Thoracic aorta (tissue), 2 donors: ENCODE data around the gene PBX3. TPM values are rescaled to one million over a fixed set of nuclear protein-coding genes. Genes with fewer than 3 reads are reported as not detected.

Experiments
- ATAC-seq: fragments of 150-250 bp; one replicate; pipeline ENCODE4 v1.8.0; 2017; ENCODE audit warnings: low read depth; ENCODE audit not compliant: insufficient number of reproducible peaks, low FRiP score
- DNase-seq: peaks from one replicate; pipeline ENCODE4 v3.0.0-alpha.2; 2020; ENCODE audit warnings: low spot score
- H3K27ac ChIP-seq, 2 donors: fragments of 200-600 bp; sonication (generic); 1 replicate in 1 of 2; 2 replicates in 1 of 2; pipeline ENCODE4 v1.5.1; 2016; ENCODE audit warnings: mild to moderate bottlenecking in 2 of 2, moderate library complexity in 2 of 2
- H3K27me3 ChIP-seq: fragments of 200-600 bp; sonication (generic); replicated peaks from 2 replicates; pipeline ENCODE4 v1.6.0; 2016; ENCODE audit warnings: mild to moderate bottlenecking; ENCODE audit not compliant: insufficient read depth
- H3K36me3 ChIP-seq: fragments of 200-600 bp; sonication (generic); one replicate; pipeline ENCODE4 v1.5.1; 2016
- H3K4me1 ChIP-seq, 2 donors: fragments of 200-600 bp; sonication (generic); 1 replicate in 1 of 2; 2 replicates in 1 of 2; pipeline versions ENCODE4 v1.5.1 to v1.6.0; 2016; ENCODE audit warnings: low read depth in 2 of 2, mild to moderate bottlenecking in 1 of 2; ENCODE audit not compliant: control insufficient read depth in 1 of 2
- H3K4me3 ChIP-seq: fragments of 200-600 bp; sonication (generic); 2 replicates; pipeline ENCODE4 v1.5.1; 2016; ENCODE audit warnings: mild to moderate bottlenecking
- H3K9me3 ChIP-seq: fragments of 200-600 bp; sonication (generic); 2 replicates; pipeline ENCODE4 v1.5.1; 2016
- CTCF ChIP-seq: fragments of 200-600 bp; sonication (generic); IDR thresholded peaks from one replicate; pipeline ENCODE4 v1.5.1; 2019; ENCODE audit warnings: antibody characterized with exemption
- total RNA-seq, 2 donors: library from RNA; depleted of rRNA; stranded (reverse); fragments of >200 nt; gene quantifications; one replicate each; pipeline versions ENCODE4 v1.1.0 to v1.2.3, GENCODE V29; 2016

PBX3 gene
- total RNA-seq, 2 donors from 2014 or later, result 23.9 to 34.8 TPM

GRCh38 chr9:125995706-125996105, 248.5 kb downstream of the PBX3 start:
- Histone ChIP-seq H3K27ac (no peak overlapping the region), H3K4me3 (no peak overlapping the region), H3K36me3 (no peaks in the 10 kb centered on the region), H3K9me3 (no peaks in the 10 kb centered on the region), H3K4me1 (no peaks in the 10 kb centered on the region), H3K27me3 (no peaks in the 10 kb centered on the region)
- TF ChIP-seq CTCF, result no peak
- ATAC-seq, result no peak
- no peak for DNase-seq

- TF ChIP-seq CTCF, result no peak
- no peak for ATAC-seq
- Histone ChIP-seq H3K4me3 (no peak overlapping the region), H3K27me3 (no peaks in the 10 kb centered on the region), H3K36me3 (no peaks in the 10 kb centered on the region), H3K9me3 (no peaks in the 10 kb centered on the region), H3K27ac (no peak overlapping the region), H3K4me1 (no peaks in the 10 kb centered on the region)
- DNase-seq, result no peak
These were observed 249.6 kb downstream of the PBX3 start for GRCh38 chr9:125996791-125997190.

- TF ChIP-seq CTCF, result no peak
These were observed 250.1 kb downstream of the PBX3 start for GRCh38 chr9:125997196-125997823.

GRCh38 chr9:125998837-125999503, 251.8 kb downstream of the PBX3 start:
- DNase-seq (no peak), ATAC-seq (no peak)
- Histone ChIP-seq H3K9me3 (no peaks in the 10 kb centered on the region), H3K4me1 (no peaks in the 10 kb centered on the region), H3K4me3 (no peak overlapping the region), H3K36me3 (no peaks in the 10 kb centered on the region), H3K27ac (no peak overlapping the region), H3K27me3 (no peaks in the 10 kb centered on the region)
- no peak for TF ChIP-seq CTCF

More at GRCh38 chr9:125997196-125997823, 250.1 kb downstream of the PBX3 start:
- H3K4me1 ChIP-seq, result no peaks in the 10 kb centered on the region
- no peaks in the 10 kb centered on the region for H3K36me3 ChIP-seq
- ATAC-seq (no peak), DNase-seq (no peak)
- H3K4me3 ChIP-seq, result no peak overlapping the region
- H3K27me3 ChIP-seq, result no peaks in the 10 kb centered on the region
- no peaks in the 10 kb centered on the region for H3K9me3 ChIP-seq
- no peak overlapping the region for H3K27ac ChIP-seq

GRCh38 chr9:125999504-125999881, 252.3 kb downstream of the PBX3 start:
- Histone ChIP-seq H3K4me3 (no peak overlapping the region), H3K27ac (no peak overlapping the region), H3K9me3 (no peaks in the 10 kb centered on the region), H3K4me1 (no peaks in the 10 kb centered on the region), H3K27me3 (no peaks in the 10 kb centered on the region), H3K36me3 (no peaks in the 10 kb centered on the region)
- no peak for TF ChIP-seq CTCF
- no peak for DNase-seq
- no peak for ATAC-seq
